Erythroblast (primary cell): ENCODE measurements around the gene DOP1A.

Source experiments
- DNase-seq, 2 experiments: peaks; one replicate each; lab custom pipeline; 2025; lab: John Stamatoyannopoulos, UW
- GATA1 ChIP-seq: IDR thresholded peaks from 2 replicates; pipeline ENCODE4 v1.6.1; 2011; ENCODE audit warnings: low read depth, mild to moderate bottlenecking, control low read depth, low read length, moderate library complexity
- POLR2A ChIP-seq: IDR thresholded peaks from 2 replicates; pipeline ENCODE4 v1.6.1; 2011; ENCODE audit warnings: mild to moderate bottlenecking, low read length

Gene DOP1A

DNA sequence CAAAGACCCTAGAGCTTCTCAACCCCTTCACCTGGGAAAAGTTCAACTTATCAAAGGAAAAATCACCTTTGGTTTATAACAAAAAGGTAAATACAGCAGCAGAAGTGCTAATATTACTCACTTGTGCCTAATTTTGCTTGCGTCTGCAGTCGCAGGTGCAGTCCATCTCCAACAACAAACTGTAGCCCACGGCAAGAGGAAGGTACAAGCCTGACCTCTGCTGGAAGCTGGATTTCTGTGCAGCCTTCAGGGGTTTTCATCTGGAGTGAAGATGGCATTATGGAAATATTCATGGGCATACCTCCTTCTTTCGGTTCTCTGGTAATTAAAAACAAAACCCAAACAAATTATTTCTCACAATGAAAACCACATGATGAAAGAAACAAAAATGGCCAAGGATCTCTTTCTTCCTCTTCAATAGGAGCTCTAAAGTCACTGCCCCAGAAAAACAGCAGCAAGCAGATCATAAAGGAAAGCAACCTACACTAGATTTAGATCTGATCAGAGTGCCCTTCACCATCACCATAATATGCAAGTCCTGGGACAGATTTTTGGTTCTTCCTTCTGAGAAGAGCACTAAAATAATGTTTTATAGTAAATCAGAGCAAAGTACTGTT is 9.7 kb upstream of the DOP1A start:
- TF ChIP-seq GATA1 (no peak), POLR2A (no peak)
- DNase-seq, result peak; percentile 28 to 55

DNA sequence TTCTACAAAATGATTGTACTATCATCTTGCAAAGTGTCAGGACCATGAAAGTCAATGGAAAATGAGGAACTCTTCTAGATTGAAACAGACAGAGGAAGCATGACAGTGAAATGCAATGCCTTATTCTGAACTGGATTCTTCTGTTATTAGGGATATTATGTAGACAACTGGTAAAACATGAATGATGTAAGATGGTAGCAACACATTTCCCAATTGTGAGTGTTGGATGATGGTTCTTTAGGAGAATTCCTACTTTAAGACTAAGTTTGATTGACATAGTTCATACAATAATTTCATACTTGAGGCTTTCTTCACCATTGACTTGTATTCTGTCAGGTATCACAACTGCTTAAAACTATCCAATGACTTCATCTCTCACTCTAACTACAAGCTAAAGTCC is 6.3 kb upstream of the DOP1A start:
- peak in 1 of 2 experiments; percentile 7 for DNase-seq
- no peak for TF ChIP-seq POLR2A
- no peak for TF ChIP-seq GATA1

DNA sequence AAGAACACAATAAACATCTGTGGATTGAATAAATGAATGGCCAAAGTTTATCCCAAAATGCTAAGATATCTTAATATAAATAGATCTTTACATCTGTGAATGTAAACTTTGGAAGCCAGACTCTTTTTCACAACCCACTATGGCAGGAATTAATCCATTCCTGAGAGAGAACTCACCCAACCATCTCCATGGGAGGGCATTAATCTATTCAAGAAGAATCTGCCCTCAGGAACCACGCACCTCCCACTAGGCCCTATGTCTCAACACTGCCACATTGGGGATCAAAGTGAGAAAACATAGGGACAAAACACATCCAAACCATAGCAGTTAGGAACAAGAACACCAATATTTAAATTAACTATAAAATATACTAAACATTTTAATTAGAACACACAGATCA is 5.2 kb upstream of the DOP1A start:
- TF ChIP-seq POLR2A (no peak), GATA1 (no peak)
- no peak for DNase-seq

DNA sequence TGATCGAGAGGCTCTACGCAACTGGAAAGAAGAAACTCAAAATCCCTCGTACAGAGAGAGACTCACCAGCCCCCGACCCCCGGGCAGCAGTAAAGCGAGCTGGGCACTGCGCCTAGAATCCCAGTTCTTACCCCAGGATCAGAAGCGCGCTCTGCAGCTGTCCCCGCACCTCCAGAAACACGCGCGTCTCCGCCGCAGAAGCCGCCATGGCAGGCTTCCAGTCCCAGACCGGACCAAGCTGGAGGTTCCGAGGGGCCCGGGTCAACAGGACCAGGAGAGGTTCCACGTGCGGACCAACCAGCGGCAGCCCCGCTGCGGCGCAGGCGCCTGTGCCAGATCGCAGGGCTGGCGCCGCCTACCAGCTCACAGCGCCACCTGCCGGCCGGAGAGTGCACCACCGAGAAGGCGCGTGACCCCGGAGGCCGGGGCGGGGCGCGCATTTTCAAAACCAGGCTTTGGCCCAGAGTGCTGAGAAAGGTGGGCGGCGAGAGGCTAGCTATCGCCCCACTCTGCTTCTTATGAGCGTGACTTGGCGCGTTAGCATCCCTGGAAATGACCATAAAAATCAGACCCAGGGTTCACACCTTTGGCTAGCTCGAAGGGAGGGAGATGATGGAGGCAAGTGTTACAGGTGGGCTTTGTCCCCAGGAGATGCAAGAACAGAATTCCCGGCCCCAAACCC is 1.8 kb upstream of the DOP1A start, which contains the start of gene UBE3D:
Gene UBE3D (minus strand): TSS at position 331 of the 682 bp plus-strand sequence. CDS start 123 bp downstream, at position 208.
- peak; percentile 90 to 95 for DNase-seq
- TF ChIP-seq POLR2A (peak; percentile 63), GATA1 (no peak)

DNA sequence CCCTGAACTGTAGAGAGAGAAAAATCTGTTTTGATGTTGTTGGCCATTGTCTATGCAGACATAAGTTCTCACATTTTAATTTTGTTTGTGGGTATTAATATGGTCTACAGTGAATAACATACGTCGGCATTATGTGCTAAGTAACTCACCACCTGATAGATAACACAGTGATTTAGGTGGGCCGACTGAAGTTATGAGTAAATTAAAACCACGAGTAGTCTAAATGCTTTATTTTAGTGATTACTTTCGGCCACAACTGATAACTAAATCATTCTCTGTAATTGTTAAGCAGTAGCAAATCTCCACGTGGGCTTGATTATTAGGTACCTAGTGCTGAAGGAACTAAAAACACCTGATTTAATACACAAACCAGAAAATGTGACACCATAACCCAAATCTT is 1.1 kb downstream of the DOP1A start:
- peak in 1 of 2 experiments; percentile 17 for DNase-seq
- no peak for TF ChIP-seq GATA1
- no peak for TF ChIP-seq POLR2A

DNA sequence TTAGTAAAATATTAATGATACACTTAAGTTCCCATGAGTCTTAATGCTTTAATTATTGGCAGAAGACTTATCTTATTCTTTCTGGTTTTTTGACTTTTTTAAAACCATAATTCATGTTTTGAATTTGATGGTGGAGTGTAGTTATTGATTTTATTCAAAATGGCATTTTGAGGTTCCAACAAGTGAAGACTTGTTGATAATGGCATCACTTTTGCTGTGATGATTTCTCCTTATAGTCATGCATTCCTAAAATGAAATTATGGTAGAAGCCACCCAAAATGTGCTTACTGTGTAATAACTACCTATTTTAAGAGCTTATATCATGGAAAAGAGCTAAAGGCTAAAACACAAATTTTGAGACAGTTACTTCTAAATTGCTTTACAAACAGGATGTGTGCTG is 2.2 kb downstream of the DOP1A start:
- TF ChIP-seq POLR2A (no peak), GATA1 (no peak)
- no peak for DNase-seq

DNA sequence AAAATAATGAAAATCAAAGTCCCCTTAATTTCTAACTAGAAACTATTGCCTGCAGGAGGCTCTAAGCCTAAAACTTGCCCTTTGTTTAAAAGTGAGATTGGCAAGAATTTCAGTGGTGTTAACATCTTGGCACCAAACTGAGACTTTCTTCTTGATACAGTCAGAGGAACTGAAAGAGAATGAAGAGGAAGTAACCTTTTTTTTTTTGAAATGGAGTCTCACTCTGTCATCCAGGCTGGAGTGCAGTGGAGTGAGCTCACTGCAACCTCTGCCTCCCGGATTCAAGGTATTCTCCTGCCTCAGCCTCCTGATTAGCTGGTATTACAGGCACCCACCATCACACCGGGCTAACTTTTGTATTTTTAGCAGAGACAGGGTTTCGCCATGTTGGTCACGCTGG is 3.6 kb downstream of the DOP1A start:
- no peak for DNase-seq
- TF ChIP-seq POLR2A (no peak), GATA1 (no peak)

DNA sequence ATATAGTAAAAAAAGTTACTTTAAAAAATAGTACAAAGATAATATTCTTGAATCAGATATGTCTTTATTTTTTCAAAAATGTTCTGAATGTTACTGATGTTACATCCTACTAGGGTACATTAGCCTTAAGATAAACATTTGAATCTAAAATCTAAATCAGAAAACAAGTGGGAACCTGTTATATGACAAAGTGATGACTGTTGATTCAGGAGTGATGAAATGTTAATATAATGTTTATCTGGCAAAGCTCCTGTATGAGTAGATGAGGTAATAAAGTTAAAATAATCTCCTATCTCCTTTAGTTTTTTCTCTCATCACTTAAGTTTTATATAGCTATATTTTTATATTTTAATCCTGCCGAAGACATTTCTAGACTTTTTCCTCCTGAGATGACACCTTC is 4.2 kb downstream of the DOP1A start:
- no peak for DNase-seq
- no peak for TF ChIP-seq POLR2A
- TF ChIP-seq GATA1, result no peak

DNA sequence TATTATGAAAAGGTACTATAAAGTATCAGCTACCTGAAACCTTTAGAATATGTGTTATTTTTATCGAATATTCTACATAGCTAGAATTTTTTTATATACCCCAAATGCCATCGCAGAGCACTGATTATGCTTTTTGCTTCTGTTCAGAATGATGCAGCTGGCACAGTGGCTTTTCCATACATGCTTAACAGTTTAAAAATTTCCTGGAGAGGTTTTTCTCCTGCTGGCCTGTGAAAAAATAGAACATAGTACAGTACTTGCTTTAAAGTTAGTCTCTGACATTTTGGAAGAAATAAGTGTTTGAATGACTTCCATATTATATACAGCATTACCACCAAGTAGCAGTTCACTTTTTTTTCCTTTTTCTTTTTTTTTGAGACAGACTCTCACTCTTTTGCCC is 5.3 kb downstream of the DOP1A start:
- TF ChIP-seq GATA1 (no peak), POLR2A (no peak)
- no peak for DNase-seq

DNA sequence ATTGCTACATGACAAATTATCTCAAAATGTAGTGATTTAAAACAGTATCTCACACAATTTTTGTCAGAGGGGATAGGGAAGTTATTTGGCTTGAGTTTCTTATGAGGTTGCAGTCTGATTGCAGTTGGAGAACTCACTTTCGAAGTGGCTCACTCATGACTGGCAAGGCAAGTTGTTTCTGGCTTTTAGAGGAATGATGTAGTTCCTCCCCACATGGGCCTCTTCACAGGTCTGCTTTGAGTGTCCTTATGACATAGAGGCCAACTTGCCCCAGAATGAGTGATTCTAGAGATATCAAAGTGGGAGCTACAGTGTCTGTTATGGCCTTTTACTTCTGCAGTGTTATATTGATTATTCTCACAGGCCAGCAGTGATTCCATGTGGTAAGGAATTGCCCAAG is 6.1 kb downstream of the DOP1A start:
- TF ChIP-seq POLR2A (no peak), GATA1 (no peak)
- no peak for DNase-seq

DNA sequence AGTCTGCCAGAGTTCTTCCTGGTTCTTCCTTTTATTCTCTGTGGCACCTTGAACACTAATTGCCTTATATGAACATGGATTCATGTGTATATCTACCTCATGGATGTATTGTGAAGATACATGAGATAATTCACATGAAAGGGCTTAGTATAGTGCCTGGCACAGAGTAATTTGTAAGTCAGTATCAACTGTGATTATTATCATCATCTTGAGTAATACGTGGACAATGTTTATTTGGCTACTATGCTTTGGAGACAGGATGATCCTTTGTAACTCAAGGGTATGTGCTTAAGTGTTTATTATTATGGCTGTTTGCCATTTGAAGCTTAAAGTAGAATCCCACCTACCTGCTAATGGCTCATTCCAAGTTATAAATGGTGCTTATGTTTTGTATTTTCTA is 16.0 kb downstream of the DOP1A start:
- no peak for TF ChIP-seq GATA1
- no peak for TF ChIP-seq POLR2A

DNA sequence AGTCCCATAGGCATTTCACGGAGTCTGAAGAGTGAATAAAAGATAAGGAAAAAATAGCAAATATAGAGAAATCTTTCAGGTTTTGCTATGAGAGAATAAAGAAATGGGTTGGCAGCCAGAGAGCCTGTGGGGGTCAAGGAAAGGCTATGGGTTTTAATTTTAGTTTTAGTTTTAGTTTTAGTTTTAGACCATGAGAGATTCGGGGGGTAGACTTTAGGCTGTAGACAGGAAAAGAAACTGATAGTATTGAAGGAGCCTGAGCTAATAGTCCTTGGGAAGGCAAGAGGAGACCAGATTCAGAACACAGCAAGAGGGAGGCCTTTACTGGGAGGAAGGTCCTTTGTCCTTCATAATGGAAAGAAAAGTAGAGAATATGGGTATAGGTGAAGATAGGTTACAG is 19.3 kb downstream of the DOP1A start:
- no peak for DNase-seq
- TF ChIP-seq GATA1, result no peak
- TF ChIP-seq POLR2A, result no peak

More for the DNA sequence above, 16.0 kb downstream of the DOP1A start:
- no peak for DNase-seq

DNA sequence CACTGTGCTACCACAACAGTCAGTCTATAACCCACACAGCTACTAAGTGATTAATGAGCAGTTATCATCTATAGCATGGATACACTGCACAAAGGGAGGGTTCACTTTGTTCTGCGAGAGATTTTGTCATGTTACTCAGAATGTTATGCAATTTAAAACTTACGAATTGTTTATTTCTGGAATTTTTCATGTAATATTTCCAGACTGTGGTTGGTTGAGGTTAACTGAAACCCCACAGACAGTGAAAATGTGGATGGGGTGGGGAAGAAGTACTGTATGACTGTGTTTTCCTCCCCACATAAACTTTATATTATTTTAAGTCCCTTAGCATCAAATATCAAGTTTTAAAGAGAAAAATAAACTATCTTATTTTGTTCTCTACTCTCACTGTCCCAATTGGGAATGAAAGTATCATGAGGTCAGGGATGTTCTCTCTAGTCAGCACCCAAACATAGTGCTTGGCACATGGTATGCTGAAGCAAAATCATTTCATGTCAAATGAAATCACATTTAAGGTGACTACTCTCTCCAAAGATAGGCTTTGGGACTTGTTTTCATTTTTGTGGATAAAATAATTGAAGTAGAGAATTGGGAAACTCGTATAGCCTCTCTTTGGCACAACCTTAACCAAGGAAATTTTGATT is 25.4 kb downstream of the DOP1A start:
- TF ChIP-seq GATA1 (no peak), POLR2A (no peak)

DNA sequence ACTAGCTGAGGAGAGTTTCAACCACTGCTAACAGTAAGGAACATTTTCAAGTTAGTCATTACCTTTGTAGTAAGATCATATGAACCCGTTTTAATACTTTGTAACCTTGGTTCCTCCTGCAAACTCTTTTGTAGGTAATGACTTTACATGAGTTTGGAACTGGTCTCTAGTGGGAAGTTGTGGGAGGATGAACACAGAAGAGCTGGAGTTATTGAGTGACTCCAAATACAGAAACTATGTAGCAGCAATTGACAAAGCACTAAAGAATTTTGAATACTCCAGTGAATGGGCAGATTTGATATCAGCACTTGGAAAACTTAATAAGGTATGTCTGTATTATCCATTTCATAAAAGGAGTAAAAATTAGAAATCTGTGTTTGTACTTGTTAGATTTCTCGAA is 29.3 kb downstream of the DOP1A start:
- TF ChIP-seq GATA1, result no peak
- TF ChIP-seq POLR2A, result no peak
- no peak for DNase-seq

More for the DNA sequence above, 25.4 kb downstream of the DOP1A start:
- no peak for DNase-seq
